ENCODE data around the gene ACBD6.

Gene ACBD6

DNA sequence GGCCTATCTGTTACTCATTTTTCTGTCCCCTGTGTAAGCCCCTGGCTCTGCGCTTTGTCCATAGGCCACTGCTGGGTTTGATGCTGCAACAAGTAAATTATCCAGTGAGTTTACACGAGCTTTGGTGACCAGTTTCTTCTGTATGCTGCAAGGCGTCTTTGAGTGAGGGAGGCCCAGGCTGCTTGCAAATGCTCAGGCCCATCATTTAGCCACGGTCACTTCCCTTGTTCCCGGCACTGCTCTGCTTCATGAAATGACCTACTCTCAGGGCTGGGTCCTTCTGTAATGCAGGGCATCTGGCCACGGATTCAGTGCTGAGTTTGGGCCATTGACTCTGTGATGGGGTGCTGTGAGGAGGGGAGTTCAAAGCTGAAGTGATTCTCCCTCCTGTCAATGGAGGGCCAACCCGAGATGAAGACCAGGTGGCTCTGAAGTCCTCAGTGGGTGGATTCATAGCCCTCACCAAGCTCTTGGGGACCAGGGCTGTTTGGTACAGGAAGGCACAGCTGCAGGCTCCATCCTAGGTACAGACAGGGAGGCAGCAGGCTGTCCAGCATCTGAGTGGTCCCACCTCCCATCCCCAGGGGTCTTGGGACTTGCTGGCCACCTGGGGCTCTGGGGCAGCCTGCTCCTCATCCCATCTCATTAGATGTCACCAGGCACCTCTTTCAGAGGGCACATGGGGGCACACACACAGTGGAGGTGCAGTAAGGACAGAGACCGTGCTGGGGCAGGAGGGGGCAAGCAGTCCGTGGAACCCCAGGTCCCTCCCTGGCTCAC lies 250.7 kb downstream of the ACBD6 start:
- DNase-seq = no peak

DNA sequence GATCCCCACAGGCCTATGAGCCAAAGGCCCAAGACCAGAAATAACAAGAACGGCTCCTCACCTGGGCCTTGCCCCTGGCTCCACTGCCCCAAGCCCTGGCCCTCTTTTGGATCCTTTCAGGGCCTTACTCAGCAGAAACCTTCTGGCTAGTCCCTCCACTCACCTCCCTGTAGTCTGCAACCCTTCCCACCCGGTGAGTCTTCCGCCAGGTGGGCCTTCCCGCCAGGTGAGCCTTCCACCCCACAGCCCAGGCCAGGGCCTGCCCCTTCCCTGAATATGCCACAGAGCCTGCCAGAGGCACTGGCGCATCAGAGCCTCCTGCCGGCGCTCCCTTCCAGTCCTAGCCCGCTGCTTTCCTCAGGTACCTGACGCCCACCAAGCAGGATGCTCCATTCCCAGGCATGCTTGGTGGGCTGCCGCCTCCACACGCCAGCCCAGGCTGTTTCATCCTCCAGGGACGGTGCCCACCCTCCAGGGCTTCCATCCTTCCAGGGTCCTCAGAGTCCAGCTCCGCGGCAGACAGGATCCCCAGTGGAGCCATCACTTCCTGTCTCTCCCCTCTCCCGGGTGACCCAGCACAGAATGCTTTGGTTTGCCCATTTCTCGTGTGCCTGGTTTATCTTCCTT lies 251.4 kb downstream of the ACBD6 start:
- no peak for DNase-seq

DNA sequence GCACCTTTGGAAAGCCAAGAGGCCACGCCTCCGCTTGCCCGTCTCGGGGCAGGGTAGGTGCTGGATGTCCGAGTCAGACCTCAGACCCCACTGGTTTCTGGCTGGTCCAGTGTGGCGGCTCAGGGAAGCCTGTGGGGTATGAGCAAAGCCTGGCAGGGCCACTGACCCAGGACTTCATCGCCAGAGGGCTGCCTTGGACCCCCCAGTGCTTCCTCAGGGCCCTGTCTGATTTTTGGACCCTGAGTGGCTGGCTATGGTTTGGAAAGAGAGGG lies 251.9 kb downstream of the ACBD6 start:
- no peak for DNase-seq

DNA sequence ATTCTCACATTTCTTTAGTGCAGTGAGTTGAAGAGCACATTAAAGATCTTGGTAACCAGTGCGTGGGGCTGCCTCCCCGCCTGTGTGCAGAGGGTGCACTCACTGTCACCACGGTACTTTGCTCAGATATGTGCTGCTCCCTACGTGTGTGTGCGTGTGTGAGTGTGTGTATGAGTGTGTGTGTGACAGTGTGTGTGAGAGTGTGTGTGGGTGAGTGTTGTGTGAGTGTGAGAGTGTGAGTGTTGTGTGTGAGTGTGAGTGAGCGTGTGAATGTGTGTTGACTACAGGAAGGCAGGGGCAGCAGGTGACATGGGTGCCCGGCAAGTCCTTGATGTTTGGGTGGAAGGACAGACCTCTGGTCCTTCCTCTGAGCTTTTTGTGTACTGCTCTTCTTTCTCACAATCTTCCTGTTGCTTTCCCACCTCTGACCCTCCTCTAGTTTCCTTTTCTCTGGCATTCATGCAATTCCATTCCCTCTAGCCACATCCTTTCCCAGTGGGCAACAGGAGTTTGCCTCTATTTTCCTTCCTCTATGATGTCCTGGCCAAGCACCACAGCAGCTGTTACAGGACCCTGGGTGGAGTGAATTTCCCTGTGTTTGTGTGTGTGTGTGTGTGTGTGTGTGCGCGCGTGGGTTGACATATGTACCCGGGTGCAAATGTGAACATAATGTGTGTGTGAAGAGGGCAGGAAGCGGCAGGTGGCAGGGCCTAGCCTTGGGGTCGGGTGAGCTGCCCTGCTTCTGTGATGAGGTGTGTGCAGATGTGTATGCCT lies 252.5 kb downstream of the ACBD6 start:
- no peak for DNase-seq

DNA sequence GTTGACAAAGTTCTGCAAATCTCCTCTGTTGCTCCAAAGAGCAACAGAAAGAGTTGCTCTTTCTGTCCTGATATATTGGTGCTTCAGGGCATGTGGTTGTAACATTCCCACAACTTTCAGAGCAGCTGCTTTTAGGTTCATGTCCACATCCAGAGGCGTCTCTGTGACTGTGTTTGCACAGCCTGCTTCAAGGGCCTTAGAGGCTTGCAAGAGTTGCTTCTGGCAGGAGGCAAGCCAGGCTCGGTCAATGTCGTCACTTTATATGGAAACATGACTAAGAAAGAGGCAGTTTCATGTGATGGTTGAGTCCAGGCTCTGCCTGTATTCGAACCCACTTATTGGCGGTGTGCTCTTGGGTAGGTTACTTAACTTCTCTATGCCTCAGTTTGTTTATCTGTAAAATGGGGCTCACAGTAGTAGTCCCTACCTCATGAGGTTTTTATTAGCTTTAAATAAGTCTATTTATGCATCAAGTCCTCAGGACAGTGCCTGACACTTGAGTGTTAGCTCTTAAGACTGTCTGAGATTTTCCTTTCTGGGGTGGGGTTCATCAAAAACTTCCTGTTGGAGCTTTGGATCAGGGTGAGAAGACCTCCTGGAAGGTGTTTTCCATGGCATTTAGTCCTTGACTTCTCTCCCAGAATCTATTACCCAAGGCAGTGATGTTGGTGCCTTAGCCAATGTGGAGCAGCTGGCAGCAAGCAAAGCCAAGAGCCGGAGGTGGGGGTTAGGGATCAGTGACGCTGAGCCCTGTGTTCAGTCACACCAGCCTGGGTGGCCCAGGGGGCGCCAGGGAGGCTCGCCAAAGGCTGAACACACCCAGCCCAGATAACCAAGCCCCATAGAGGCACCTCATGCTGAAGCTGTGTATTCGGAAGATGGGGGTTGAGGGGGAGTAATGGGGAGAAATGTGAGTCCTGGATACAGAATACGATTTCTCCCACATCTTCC lies 253.4 kb downstream of the ACBD6 start:
- no peak for DNase-seq

DNA sequence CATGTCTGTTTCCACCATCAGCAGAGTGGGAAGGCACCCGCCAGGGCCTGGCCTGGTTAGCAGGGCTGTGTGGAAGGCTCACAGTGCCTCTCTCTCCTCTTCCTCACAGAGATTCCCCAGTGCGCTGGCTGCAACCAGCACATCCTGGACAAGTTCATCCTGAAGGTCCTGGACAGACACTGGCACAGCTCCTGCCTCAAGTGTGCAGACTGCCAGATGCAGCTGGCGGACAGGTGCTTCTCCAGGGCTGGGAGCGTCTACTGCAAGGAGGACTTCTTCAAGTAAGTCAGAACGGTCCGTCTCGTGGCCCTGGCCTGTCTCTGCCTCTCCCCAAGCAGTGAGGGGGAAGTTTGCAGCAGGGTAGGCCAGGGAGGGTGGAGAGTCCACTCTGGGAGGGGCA lies 254.2 kb downstream of the ACBD6 start:
- DNase-seq = no peak

DNA sequence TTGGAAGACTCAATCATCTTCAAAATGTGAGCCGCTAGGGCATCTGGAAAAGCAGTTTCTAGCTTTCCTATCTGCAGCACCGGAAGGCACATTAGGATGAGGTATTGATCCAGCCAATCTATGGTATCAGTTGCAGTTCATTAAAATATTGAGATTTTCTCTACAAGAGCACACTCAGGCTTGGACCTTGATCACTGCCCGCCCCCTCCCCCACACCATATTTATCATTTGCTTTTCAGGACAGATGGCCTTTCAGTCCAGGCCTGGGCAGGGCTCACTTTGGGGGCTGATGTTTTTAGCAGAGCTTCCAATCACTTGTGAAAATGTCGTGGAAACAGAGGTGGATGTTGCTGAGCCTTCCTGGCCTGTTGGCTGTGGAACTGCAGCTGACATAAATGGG lies 254.8 kb downstream of the ACBD6 start:
- no peak for DNase-seq

DNA sequence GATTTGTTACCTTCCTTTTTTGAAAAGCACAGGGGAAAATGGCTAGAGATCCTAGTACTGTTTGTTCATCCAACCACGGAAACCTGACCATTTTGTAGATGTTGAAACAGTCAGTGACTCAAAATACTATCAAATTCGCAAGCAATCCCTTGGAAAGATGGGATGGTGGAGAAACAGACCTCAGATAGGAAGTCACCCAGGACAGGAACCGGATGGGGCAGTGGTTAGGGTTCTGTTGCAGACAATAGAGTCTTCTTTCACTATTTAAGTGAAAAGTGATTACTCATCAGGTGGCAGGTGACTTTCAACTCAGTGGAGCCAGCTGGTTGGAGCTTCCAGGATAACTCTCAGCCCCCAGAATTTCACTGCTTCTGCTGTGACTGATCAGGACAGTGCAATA lies 255.3 kb downstream of the ACBD6 start:
- no peak for DNase-seq

DNA sequence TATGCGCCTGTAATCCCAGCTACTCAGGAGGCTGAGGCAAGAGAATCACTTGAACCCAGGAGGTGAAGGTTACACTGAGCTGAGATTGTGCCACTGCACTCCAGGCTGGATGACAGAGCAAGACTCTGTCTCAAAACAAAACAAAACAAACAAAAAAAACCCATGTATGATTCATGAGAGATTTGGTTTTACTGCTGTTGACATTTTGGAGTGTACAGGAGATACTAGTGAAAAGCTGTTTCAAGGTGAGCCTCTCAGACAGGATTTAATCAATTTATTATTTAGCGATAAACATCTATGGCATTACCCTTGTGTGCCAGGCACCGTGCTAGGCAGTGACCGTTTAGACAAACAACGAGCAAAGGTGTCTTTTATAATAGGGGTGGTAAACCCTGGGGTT lies 255.8 kb downstream of the ACBD6 start:
- DNase-seq = no peak

DNA sequence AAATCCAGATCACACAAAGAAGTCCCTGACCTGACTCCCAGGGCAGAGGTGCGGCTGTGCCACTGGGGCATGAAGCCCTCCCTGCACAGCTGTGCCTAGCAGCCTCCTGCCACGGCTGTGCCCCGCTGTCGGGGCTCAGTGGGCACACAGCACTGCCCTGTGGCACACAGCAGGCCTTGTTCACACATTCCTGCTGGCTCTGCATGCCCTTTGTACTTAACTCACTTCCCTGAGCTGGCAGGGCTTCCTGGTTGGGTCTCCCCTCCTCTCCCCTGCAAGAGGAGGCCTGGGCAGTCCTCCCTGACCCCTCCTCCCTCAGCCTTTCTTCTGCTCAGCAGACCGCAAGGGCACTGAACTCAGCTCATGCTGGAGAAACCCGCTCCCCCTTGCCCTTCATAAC lies 257.5 kb downstream of the ACBD6 start:
- no peak for DNase-seq

DNA sequence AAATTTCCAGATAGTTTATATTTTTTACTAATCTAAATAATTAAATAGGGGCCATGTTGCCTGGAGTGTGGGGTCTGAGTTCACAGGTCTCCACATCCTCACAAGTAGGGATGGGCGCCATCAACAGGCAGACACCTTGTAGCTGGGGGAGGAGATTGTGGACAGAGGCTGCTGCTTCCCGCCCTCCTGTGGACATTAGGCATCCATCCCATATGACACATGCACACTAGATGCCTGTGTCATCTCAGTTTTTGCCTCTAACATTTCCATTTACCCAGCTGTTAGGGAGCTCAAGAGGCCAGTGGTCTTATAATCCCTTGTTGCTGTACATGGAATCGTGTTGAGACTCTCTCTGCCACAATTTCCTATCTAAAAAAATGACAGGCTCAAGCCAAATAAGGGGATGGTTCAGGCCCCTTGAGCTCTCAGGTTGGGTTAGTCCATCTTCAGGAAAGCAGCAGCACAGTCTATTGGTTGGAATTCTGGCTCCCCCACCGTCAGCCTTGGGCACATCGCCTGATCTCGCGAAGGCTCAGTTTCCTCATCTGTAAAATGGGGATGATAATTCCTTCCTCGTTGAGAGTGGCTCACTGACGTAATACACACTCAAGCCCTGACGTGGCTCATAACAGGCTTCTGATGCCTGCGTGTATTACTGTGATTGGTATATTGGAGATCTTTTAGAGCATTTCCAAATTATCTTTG lies 258.7 kb downstream of the ACBD6 start:
- DNase-seq = no peak

DNA sequence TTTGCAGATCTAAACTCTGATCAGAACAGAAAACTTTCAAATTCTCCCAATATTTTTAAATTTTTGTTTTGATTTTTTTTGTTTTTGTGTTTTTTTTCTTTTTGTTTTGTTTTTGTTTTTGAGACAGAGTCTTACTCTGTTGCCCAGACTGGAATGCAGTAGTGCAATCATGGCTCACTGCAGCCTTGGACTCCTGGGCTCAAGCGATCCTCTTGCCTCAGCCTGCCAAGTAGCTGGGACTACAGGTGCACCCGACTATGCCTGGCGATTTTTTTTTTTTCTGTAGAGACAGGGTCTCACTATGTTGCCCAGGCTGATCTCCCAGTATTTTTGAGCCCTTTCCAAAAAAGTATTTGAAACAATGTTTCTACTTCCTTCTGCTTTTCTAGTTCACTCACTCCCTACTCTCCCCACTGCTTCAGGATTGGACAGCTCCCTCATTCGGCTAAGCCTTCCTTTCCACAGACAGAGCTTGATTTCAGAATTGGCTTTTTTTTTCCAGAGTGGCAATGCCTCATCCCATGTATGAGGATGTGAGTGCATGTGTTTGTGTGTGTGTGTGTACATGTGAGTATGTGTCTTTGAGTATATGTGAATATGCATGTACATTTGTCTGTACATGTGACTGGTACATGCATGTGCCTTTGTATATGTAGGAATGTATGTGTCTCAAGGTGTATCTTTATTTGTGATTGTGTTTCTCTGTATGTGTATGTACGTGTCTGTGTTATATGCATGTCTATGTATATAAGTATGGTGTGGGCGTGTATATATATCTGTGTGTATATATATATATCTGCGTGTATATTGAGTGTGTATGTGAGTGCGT lies 260.4 kb downstream of the ACBD6 start:
- no peak for DNase-seq

DNA sequence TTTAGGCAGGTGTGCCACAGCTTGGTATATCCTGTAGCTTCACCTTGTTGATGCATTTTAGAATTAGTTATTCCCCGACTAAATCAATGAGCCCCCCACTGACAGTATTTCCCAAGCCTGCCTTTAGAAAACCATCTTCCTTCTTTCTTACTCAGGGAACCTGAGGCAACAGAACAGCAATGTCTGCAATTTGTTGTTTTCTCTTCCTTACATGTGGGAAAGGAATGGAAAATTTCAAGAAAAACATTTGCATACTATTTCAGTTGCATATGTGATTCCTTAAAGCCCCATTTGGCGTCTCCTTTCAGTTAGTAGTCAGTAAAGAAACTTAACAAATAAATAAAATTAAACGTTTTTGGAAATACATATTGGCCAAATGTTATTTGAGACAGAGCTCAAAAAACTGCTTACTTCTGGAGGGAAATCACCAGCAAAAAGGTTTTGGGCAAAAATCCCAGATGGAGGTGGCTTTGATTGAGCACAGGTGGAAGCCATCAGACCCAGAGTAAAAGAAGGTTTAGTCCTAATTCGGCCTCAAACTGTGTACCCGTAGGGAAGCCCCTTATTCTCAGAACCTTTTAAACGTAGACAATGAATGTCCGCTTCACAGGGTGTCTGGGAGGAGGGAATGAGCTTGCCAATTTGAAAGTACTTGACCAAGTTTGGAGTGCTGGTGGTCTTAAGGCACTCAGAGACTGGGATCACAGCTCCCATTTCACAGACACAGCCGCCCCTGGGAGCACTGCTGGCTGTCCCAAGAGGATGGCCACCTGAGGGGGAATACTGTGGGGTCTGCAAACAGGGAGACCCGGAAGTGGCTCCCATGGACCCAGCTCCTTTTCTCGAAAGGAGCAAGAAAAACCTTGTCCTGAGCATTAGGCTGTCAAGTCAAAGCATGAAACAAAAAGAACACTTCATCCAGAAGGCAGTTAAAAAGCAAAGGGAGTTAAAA lies 263.0 kb downstream of the ACBD6 start:
- no peak for DNase-seq

DNA sequence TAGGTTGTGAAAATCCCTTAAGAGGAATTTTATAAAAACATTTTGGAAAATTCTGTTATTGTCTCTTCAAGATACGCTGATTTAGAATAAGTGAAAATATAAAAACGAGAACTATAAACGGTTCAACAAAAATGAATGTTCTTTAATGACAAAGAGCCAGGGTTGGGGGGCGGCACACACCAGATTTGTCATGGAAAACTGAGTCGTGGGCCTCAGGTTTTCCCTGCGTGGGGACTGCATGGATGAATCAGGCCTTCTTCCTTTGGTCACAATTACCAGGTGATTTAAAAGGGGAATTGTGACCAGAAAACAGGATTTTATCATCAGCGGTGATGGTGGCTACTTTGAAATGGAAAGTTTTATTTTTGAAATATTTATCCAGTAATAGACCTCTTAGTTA lies 263.7 kb downstream of the ACBD6 start:
- DNase-seq = no peak

Measured in fibroblast of skin of right quadriceps (primary cell).